ENCODE data around the gene NT5DC3. TPM values are rescaled to one million over a fixed set of nuclear protein-coding genes. Genes with fewer than 3 reads are reported as not detected.

The NT5DC3 gene
- total and polyA plus RNA-seq, 2 donors (not counting 3 experiments of a cell fraction or from before 2014, with no cell fraction given) = 1.5 to 6.7 TPM

GRCh38 chr12:103877934-103878510 is 37.0 kb upstream of the NT5DC3 start:
- ChIA-PET CTCF (interaction anchor here (1.3 kb wide), 1 partner anchor 231 kb away, joined by 4 read pairs; no protein-coding TSS in a partner anchor), POLR2A (no interaction called here)
- Histone ChIP-seq H3K27ac (ENCODE audit: insufficient read depth, low read depth, low read length) (no peak overlapping the region), H3K4me1 (ENCODE audit: control insufficient read depth, extremely low read depth, insufficient read depth, low read length) (peaks cover 6% of the 10 kb centered on the region), H4K20me1 (replicated peaks; ENCODE audit: control insufficient read depth, extremely low read depth, insufficient read depth, low read length) (no peaks in the 10 kb centered on the region), H2AFZ (ENCODE audit: low read depth, low read length) (no peak overlapping the region), H3K9me1 (replicated peaks; ENCODE audit: control insufficient read depth, extremely low read depth, insufficient read depth, low read length) (no peaks in the 10 kb centered on the region), H3K79me2 (ENCODE audit: control insufficient read depth, insufficient read depth, low read length) (no peaks in the 10 kb centered on the region), H3K27me3 (ENCODE audit: control insufficient read depth in 2 of 2, insufficient read depth in 2 of 2, low read length in 2 of 2) (no peaks in the 10 kb centered on the region), H3K36me3 (ENCODE audit: control insufficient read depth in 2 of 2, extremely low read depth in 1 of 2, insufficient read depth in 2 of 2, low read length in 2 of 2) (no peaks in the 10 kb centered on the region), H3K9me3 (replicated peaks; ENCODE audit: control insufficient read depth, insufficient read depth, low read length) (no peaks in the 10 kb centered on the region), H3K4me3 (replicated peaks in 1 of 3; ENCODE audit: insufficient read depth in 1 of 3, low read depth in 1 of 3, low read length in 3 of 3) (no peak overlapping the region), H3K9ac (replicated peaks; ENCODE audit: extremely low read depth, insufficient read depth, low read length) (no peak overlapping the region), H3K4me2 (ENCODE audit: insufficient read depth, low read length) (no peak overlapping the region)
- FAIRE-seq = peak; percentile 86
- dilution Hi-C loops (cut with MboI; ENCODE audit: extremely low pct_ligation_motif_present, low sequenced_read_pairs) = no loop called here
- TF ChIP-seq JUN (IDR thresholded peaks at IDR 0.05; ENCODE audit: borderline replicate concordance, insufficient read depth, insufficient read length, low read depth) (no peak), MYC (IDR thresholded peaks at IDR 0.05; ENCODE audit: low read depth, low read length) (no peak), EZH2 (IDR thresholded peaks at IDR 0.05; ENCODE audit: borderline replicate concordance, low read depth, low read length, severe bottlenecking) (no peak), POLR2AphosphoS5 (IDR thresholded peaks at IDR 0.05; ENCODE audit: insufficient read depth, low read depth, low read length) (no peak), FOS (IDR thresholded peaks at IDR 0.05; ENCODE audit: borderline replicate concordance, insufficient read depth, low read length) (no peak), POLR2A (IDR thresholded peaks at IDR 0.05; ENCODE audit: low read depth, low read length) (no peak)
- TF ChIP-seq, protein P1, sequence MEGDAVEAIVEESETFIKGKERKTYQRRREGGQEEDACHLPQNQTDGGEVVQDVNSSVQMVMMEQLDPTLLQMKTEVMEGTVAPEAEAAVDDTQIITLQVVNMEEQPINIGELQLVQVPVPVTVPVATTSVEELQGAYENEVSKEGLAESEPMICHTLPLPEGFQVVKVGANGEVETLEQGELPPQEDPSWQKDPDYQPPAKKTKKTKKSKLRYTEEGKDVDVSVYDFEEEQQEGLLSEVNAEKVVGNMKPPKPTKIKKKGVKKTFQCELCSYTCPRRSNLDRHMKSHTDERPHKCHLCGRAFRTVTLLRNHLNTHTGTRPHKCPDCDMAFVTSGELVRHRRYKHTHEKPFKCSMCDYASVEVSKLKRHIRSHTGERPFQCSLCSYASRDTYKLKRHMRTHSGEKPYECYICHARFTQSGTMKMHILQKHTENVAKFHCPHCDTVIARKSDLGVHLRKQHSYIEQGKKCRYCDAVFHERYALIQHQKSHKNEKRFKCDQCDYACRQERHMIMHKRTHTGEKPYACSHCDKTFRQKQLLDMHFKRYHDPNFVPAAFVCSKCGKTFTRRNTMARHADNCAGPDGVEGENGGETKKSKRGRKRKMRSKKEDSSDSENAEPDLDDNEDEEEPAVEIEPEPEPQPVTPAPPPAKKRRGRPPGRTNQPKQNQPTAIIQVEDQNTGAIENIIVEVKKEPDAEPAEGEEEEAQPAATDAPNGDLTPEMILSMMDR (IDR thresholded peaks at IDR 0.05; ENCODE audit: extremely low read depth in 1 of 2, insufficient read depth in 1 of 2, low read depth in 1 of 2, low read length in 2 of 2) = peak; percentile 77 to 79
- DNase-seq (ENCODE audit: low read depth, low spot score) = peak; percentile 52
- BruUV-seq (replicated peaks) = no TSS peak
- intact Hi-C loops (cut with micrococcal nuclease) = loop anchor here (1.0 to 2.0 kb wide), 3 partner anchors 52 to 231 kb away; partner anchors contain the start of gene HSP90B1

All from endothelial cell of umbilical vein (primary cell).